ENCODE measurements around the gene ONECUT1.

ONECUT1 gene

GRCh38 chr15:52796753-52797520 lies 6.8 kb upstream of the ONECUT1 start:
- DNase-seq: no peak

GRCh38 chr15:52796228-52796521 lies 6.0 kb upstream of the ONECUT1 start:
- no peak for DNase-seq

- no peak for DNase-seq
These were observed 5.5 kb upstream of the ONECUT1 start for GRCh38 chr15:52795464-52796227.

- no peak for DNase-seq
These were observed 4.7 kb upstream of the ONECUT1 start for GRCh38 chr15:52794665-52795463.

GRCh38 chr15:52791776-52792175 lies 1.6 kb upstream of the ONECUT1 start:
- DNase-seq: no peak

GRCh38 chr15:52790941-52791751 lies 1.0 kb upstream of the ONECUT1 start:
- no peak for DNase-seq

- no peak for DNase-seq
These were observed 451 bp downstream of the ONECUT1 start for GRCh38 chr15:52789601-52790168.

- no peak for DNase-seq
These were observed 1.0 kb downstream of the ONECUT1 start for GRCh38 chr15:52789008-52789600.

- no peak for DNase-seq
These were observed 1.8 kb downstream of the ONECUT1 start for GRCh38 chr15:52788099-52788986.

GRCh38 chr15:52787549-52788098 lies 2.5 kb downstream of the ONECUT1 start:
- no peak for DNase-seq

GRCh38 chr15:52787123-52787503 lies 3.0 kb downstream of the ONECUT1 start:
- no peak for DNase-seq

GRCh38 chr15:52786436-52787122 lies 3.6 kb downstream of the ONECUT1 start:
- no peak for DNase-seq

GRCh38 chr15:52785672-52786406 lies 4.3 kb downstream of the ONECUT1 start:
- DNase-seq: no peak

GRCh38 chr15:52784799-52785671 lies 5.1 kb downstream of the ONECUT1 start:
- no peak for DNase-seq

- peak; percentile 16 for DNase-seq
These were observed 6.0 kb downstream of the ONECUT1 start for GRCh38 chr15:52783929-52784798.

- DNase-seq: no peak
These were observed 6.8 kb downstream of the ONECUT1 start for GRCh38 chr15:52783191-52783829.

GRCh38 chr15:52782514-52782913 lies 7.6 kb downstream of the ONECUT1 start:
- DNase-seq: no peak
